Measurements from ENCODE around the gene PARVB. TPM values are rescaled to one million over a fixed set of nuclear protein-coding genes. Genes with fewer than 3 reads are reported as not detected.

The PARVB gene
- total RNA-seq, 4 donors from 2014 or later, result 3.3 to 20.8 (median 11.7) TPM

- DNase-seq, result no peak
- TF ChIP-seq POLR2A (IDR thresholded peaks at IDR 0.05), result no peak
- no peak for TF ChIP-seq CTCF (IDR thresholded peaks at IDR 0.05)
- no peak overlapping the region for H3K27ac ChIP-seq
- 88 to 100% methylated on average over 1 to 4 of the region's 4 CpGs for WGBS, 2 donors
- no peaks in the 10 kb centered on the region for H3K9me3 ChIP-seq
- peaks cover 0 to 34% (median 0%) of the 10 kb centered on the region in 3 donors for H3K36me3 ChIP-seq
- H3K4me1 ChIP-seq, result no peaks in the 10 kb centered on the region
- intact Hi-C loops (cut with DNase I), result no loop called here
- H3K27me3 ChIP-seq, result no peaks in the 10 kb centered on the region
- H3K4me3 ChIP-seq, result no peak overlapping the region
These were observed 78.0 kb downstream of the PARVB start for GRCh38 chr22:44102121-44102520.

- intact Hi-C loops (cut with DNase I), result no loop called here
- no peak overlapping the region for H3K4me3 ChIP-seq
- H3K27me3 ChIP-seq, result no peaks in the 10 kb centered on the region
- DNase-seq, result no peak
- 62 to 79% methylated on average over 2 to 3 of the region's 3 CpGs for WGBS, 2 donors
- peaks cover 0 to 30% (median 0%) of the 10 kb centered on the region in 3 donors for H3K36me3 ChIP-seq
- H3K9me3 ChIP-seq, result no peaks in the 10 kb centered on the region
- H3K4me1 ChIP-seq, result no peaks in the 10 kb centered on the region
- no peak for TF ChIP-seq POLR2A (IDR thresholded peaks at IDR 0.05)
- no peak for TF ChIP-seq CTCF (IDR thresholded peaks at IDR 0.05)
- no peak overlapping the region for H3K27ac ChIP-seq
These were observed 78.8 kb downstream of the PARVB start for GRCh38 chr22:44102856-44103255.

GRCh38 chr22:44103735-44104480 lies 79.8 kb downstream of the PARVB start:
- H3K4me3 ChIP-seq, result no peak overlapping the region
- intact Hi-C loops (cut with DNase I), result no loop called here
- peaks cover 0 to 2% (median 0%) of the 10 kb centered on the region in 3 donors for H3K4me1 ChIP-seq
- H3K27ac ChIP-seq, result no peak overlapping the region
- no peaks in the 10 kb centered on the region for H3K27me3 ChIP-seq
- peaks cover 0 to 30% (median 0%) of the 10 kb centered on the region in 3 donors for H3K36me3 ChIP-seq
- TF ChIP-seq CTCF (IDR thresholded peaks at IDR 0.05) (no peak), POLR2A (IDR thresholded peaks at IDR 0.05) (no peak)
- no peak for DNase-seq
- 85 to 99% methylated on average over 8 to 12 of the region's 13 CpGs for WGBS, 2 donors
- H3K9me3 ChIP-seq, result no peaks in the 10 kb centered on the region

- TF ChIP-seq POLR2A (IDR thresholded peaks at IDR 0.05) (no peak), CTCF (IDR thresholded peaks at IDR 0.05) (no peak)
- H3K27me3 ChIP-seq, result no peaks in the 10 kb centered on the region
- peaks cover 0 to 9% (median 0%) of the 10 kb centered on the region in 3 donors for H3K4me1 ChIP-seq
- no peak overlapping the region for H3K4me3 ChIP-seq
- intact Hi-C loops (cut with DNase I), result no loop called here
- WGBS, 2 donors, result 72 to 80% methylated on average over 5 to 6 of the region's 6 CpGs
- H3K36me3 ChIP-seq, result peaks cover 0 to 16% (median 0%) of the 10 kb centered on the region in 3 donors
- DNase-seq, result no peak
- no peak overlapping the region for H3K27ac ChIP-seq
- H3K9me3 ChIP-seq, result no peaks in the 10 kb centered on the region
These were observed 83.2 kb downstream of the PARVB start for GRCh38 chr22:44107340-44107739.

- Histone ChIP-seq H3K4me3 (no peak overlapping the region), H3K4me1 (peaks cover 0 to 9% (median 0%) of the 10 kb centered on the region in 3 donors), H3K27ac (no peak overlapping the region), H3K36me3 (peaks cover 0 to 11% (median 0%) of the 10 kb centered on the region in 3 donors), H3K9me3 (no peaks in the 10 kb centered on the region), H3K27me3 (no peaks in the 10 kb centered on the region)
- no peak for DNase-seq
- intact Hi-C loops (cut with DNase I), result no loop called here
- 92 to 93% methylated on average over 2 of the region's 2 CpGs for WGBS, 2 donors
- TF ChIP-seq CTCF (IDR thresholded peaks at IDR 0.05), result no peak
- TF ChIP-seq POLR2A (IDR thresholded peaks at IDR 0.05), result no peak
These were observed 84.0 kb downstream of the PARVB start for GRCh38 chr22:44108076-44108475.

All from esophagus squamous epithelium (tissue), 5 donors.